ENCODE measurements around the gene R3HDML. TPM values are rescaled to one million over a fixed set of nuclear protein-coding genes. Genes with fewer than 3 reads are reported as not detected.

The R3HDML gene
- total RNA-seq, 1 experiment from 2014 or later, result not detected

- DNase-seq (ENCODE audit: extremely low read depth, low read depth), result no peak
These were observed 58.9 kb downstream of the R3HDML start for GRCh38 chr20:44395461-44396340.

- no peak for DNase-seq (ENCODE audit: extremely low read depth, low read depth)
These were observed 59.7 kb downstream of the R3HDML start for GRCh38 chr20:44396369-44397130.

- peak; percentile 9 for DNase-seq (ENCODE audit: extremely low read depth, low read depth)
These were observed 61.5 kb downstream of the R3HDML start for GRCh38 chr20:44398335-44398734.

GRCh38 chr20:44399446-44399845 is 62.6 kb downstream of the R3HDML start:
- no peak for DNase-seq (ENCODE audit: extremely low read depth, low read depth)

- no peak for DNase-seq (ENCODE audit: extremely low read depth, low read depth)
These were observed 63.8 kb downstream of the R3HDML start for GRCh38 chr20:44400671-44400969.

Small RNA genes within 50 kb of the gene (small RNA-seq; reads per million reads assigned to genes)
- gene RF00019, result 0 reads per million in 2 experiments

Other genes starting within 250 kb of the R3HDML start
- 1.4 and 1.7 TPM in 2 replicates for gene JPH2, start 149.9 kb upstream of the R3HDML start, total RNA-seq (2014; rRNA removed; shearing (Covaris generic))
- 32.0 and 38.0 TPM in 2 replicates for gene OSER1, start 126.3 kb upstream of the R3HDML start, total RNA-seq (2014; rRNA removed; shearing (Covaris generic))
- not detected in 2 replicates for gene GDAP1L1, start 89.7 kb upstream of the R3HDML start, total RNA-seq (2014; rRNA removed; shearing (Covaris generic))
- 13.0 and 14.3 TPM in 2 replicates for gene FITM2, start 25.8 kb upstream of the R3HDML start, total RNA-seq (2014; rRNA removed; shearing (Covaris generic))
- gene HNF4A, start 18.7 kb downstream of the R3HDML start, total RNA-seq (2014; rRNA removed; shearing (Covaris generic)), result 0.12 TPM in 1 of 2 replicates, not detected in the other
- 8.2 and 11.3 TPM in 2 replicates for gene TTPAL, start 138.8 kb downstream of the R3HDML start, total RNA-seq (2014; rRNA removed; shearing (Covaris generic))
- gene SERINC3, start 185.0 kb downstream of the R3HDML start, total RNA-seq (2014; rRNA removed; shearing (Covaris generic)), result 129 and 130 TPM in 2 replicates
- 28.0 and 28.7 TPM in 2 replicates for gene PKIG, start 245.5 kb downstream of the R3HDML start, total RNA-seq (2014; rRNA removed; shearing (Covaris generic))

Data from NCI-H460 (cell line).